ENCODE data around the gene CDCA5. TPM values are rescaled to one million over a fixed set of nuclear protein-coding genes. Genes with fewer than 3 reads are reported as not detected.

CDCA5 gene
- total RNA-seq, 3 donors from 2014 or later, result 0.96 to 1.2 (median 0.98) TPM

GRCh38 chr11:65058419-65059054, 25.3 kb downstream of the CDCA5 start, which contains the start of gene NAALADL1:
Gene NAALADL1, minus strand, starts transcription at chr11:65058553. Its CDS starts 32 bp downstream, at chr11:65058521.
- Histone ChIP-seq H3K27ac (no peak within 1 kb of the TSS), H3K36me3 (no peaks in the 10 kb centered on the region), H3K4me3 (no peak within 1 kb of the TSS), H3K4me1 (no peaks in the 10 kb centered on the region), H3K27me3 (no peaks in the 10 kb centered on the region), H3K9me3 (no peaks in the 10 kb centered on the region)
- TF ChIP-seq POLR2A (IDR thresholded peaks at IDR 0.05) (no peak), POLR2AphosphoS5 (IDR thresholded peaks at IDR 0.05) (no peak)
- TF ChIP-seq, protein P1, sequence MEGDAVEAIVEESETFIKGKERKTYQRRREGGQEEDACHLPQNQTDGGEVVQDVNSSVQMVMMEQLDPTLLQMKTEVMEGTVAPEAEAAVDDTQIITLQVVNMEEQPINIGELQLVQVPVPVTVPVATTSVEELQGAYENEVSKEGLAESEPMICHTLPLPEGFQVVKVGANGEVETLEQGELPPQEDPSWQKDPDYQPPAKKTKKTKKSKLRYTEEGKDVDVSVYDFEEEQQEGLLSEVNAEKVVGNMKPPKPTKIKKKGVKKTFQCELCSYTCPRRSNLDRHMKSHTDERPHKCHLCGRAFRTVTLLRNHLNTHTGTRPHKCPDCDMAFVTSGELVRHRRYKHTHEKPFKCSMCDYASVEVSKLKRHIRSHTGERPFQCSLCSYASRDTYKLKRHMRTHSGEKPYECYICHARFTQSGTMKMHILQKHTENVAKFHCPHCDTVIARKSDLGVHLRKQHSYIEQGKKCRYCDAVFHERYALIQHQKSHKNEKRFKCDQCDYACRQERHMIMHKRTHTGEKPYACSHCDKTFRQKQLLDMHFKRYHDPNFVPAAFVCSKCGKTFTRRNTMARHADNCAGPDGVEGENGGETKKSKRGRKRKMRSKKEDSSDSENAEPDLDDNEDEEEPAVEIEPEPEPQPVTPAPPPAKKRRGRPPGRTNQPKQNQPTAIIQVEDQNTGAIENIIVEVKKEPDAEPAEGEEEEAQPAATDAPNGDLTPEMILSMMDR (IDR thresholded peaks at IDR 0.05), result no peak
- DNase-seq (ENCODE audit: low spot score in 2 of 2), result no peak
- intact Hi-C loops (cut with DNase I; ENCODE audit: low total_unique reads), result no loop called here

- Histone ChIP-seq H3K36me3 (no peaks in the 10 kb centered on the region), H3K4me3 (no peak overlapping the region), H3K27me3 (no peaks in the 10 kb centered on the region), H3K9me3 (no peaks in the 10 kb centered on the region), H3K4me1 (no peaks in the 10 kb centered on the region), H3K27ac (no peak overlapping the region)
- intact Hi-C loops (cut with DNase I; ENCODE audit: low total_unique reads), result no loop called here
- DNase-seq (ENCODE audit: low spot score in 2 of 2), result no peak
- TF ChIP-seq, protein P1 (IDR thresholded peaks at IDR 0.05), result no peak
- TF ChIP-seq POLR2AphosphoS5 (IDR thresholded peaks at IDR 0.05), result no peak
- TF ChIP-seq POLR2A (IDR thresholded peaks at IDR 0.05), result no peak
Measured at GRCh38 chr11:65058012-65058411, 25.8 kb downstream of the CDCA5 start.

GRCh38 chr11:65057526-65057925, 26.3 kb downstream of the CDCA5 start:
- Histone ChIP-seq H3K36me3 (no peaks in the 10 kb centered on the region), H3K27ac (no peak overlapping the region), H3K9me3 (no peaks in the 10 kb centered on the region), H3K4me1 (no peaks in the 10 kb centered on the region), H3K4me3 (no peak overlapping the region), H3K27me3 (no peaks in the 10 kb centered on the region)
- no peak for DNase-seq (ENCODE audit: low spot score in 2 of 2)
- intact Hi-C loops (cut with DNase I; ENCODE audit: low total_unique reads), result no loop called here
- TF ChIP-seq, protein P1 (IDR thresholded peaks at IDR 0.05), result no peak
- TF ChIP-seq POLR2AphosphoS5 (IDR thresholded peaks at IDR 0.05) (no peak), POLR2A (IDR thresholded peaks at IDR 0.05) (no peak)

GRCh38 chr11:65056999-65057398, 26.8 kb downstream of the CDCA5 start:
- Histone ChIP-seq H3K27me3 (no peaks in the 10 kb centered on the region), H3K4me3 (no peak overlapping the region), H3K4me1 (no peaks in the 10 kb centered on the region), H3K27ac (no peak overlapping the region), H3K9me3 (no peaks in the 10 kb centered on the region), H3K36me3 (no peaks in the 10 kb centered on the region)
- DNase-seq (ENCODE audit: low spot score in 2 of 2), result no peak
- intact Hi-C loops (cut with DNase I; ENCODE audit: low total_unique reads), result no loop called here
- TF ChIP-seq, protein P1 (IDR thresholded peaks at IDR 0.05), result no peak
- TF ChIP-seq POLR2AphosphoS5 (IDR thresholded peaks at IDR 0.05), result no peak
- TF ChIP-seq POLR2A (IDR thresholded peaks at IDR 0.05), result no peak

- H3K27ac ChIP-seq, result no peak overlapping the region
- intact Hi-C loops (cut with DNase I; ENCODE audit: low total_unique reads), result no loop called here
- no peak overlapping the region for H3K4me3 ChIP-seq
- no peaks in the 10 kb centered on the region for H3K36me3 ChIP-seq
- TF ChIP-seq, protein P1 (IDR thresholded peaks at IDR 0.05), result no peak
- no peak for TF ChIP-seq POLR2A (IDR thresholded peaks at IDR 0.05)
- TF ChIP-seq POLR2AphosphoS5 (IDR thresholded peaks at IDR 0.05), result no peak
- H3K9me3 ChIP-seq, result no peaks in the 10 kb centered on the region
- no peak for DNase-seq (ENCODE audit: low spot score in 2 of 2)
- H3K4me1 ChIP-seq, result no peaks in the 10 kb centered on the region
- no peaks in the 10 kb centered on the region for H3K27me3 ChIP-seq
Measured at GRCh38 chr11:65055538-65055937, 28.3 kb downstream of the CDCA5 start.

Data from breast epithelium (tissue), 4 donors.